Measurements from ENCODE around the gene CLCA1.

GRCh38 chr1:86472767-86473166 is 4.0 kb downstream of the CLCA1 start:
- TF ChIP-seq CTCF (conservative IDR thresholded peaks at IDR 0.05; ENCODE audit: low read depth in 2 of 2) (no peak), EZH2 (IDR thresholded peaks at IDR 0.05; ENCODE audit: low read depth, unreplicated experiment) (no peak), EZH2phosphoT487 (IDR thresholded peaks at IDR 0.05; ENCODE audit: unreplicated experiment) (no peak), POLR2AphosphoS5 (IDR thresholded peaks at IDR 0.05; ENCODE audit: low read depth) (no peak), REST (IDR thresholded peaks at IDR 0.05; ENCODE audit: unreplicated experiment) (no peak), CREB1 (CRISPR knock-in tag; IDR thresholded peaks at IDR 0.05; ENCODE audit: low read depth) (no peak), JUNB (IDR thresholded peaks at IDR 0.05; ENCODE audit: unreplicated experiment) (no peak), STAT1 (IDR thresholded peaks at IDR 0.05; ENCODE audit: unreplicated experiment) (no peak), ETS1 (IDR thresholded peaks at IDR 0.05) (no peak), NANOG (IDR thresholded peaks at IDR 0.05; ENCODE audit: borderline replicate concordance) (no peak), ZNF114 (CRISPR knock-in tag; IDR thresholded peaks at IDR 0.05) (no peak), ZNF331 (CRISPR knock-in tag; IDR thresholded peaks at IDR 0.05; ENCODE audit: low read depth) (no peak), ZNF462 (CRISPR knock-in tag; IDR thresholded peaks at IDR 0.05) (no peak)
